ENCODE measurements around the gene ITGAL.
"Not testable (repeated sequence)": the region's sequence is repeated elsewhere in the genome, so short reads cannot be mapped to it uniquely, and the experiment has no call there.

Gene ITGAL

GRCh38 chr16:30493941-30494488, 21.5 kb downstream of the ITGAL start:
- DNase-seq = no peak

GRCh38 chr16:30494709-30495108, 22.2 kb downstream of the ITGAL start:
- no peak for DNase-seq

GRCh38 chr16:30499284-30499683, 26.7 kb downstream of the ITGAL start:
- DNase-seq = no peak

DNA sequence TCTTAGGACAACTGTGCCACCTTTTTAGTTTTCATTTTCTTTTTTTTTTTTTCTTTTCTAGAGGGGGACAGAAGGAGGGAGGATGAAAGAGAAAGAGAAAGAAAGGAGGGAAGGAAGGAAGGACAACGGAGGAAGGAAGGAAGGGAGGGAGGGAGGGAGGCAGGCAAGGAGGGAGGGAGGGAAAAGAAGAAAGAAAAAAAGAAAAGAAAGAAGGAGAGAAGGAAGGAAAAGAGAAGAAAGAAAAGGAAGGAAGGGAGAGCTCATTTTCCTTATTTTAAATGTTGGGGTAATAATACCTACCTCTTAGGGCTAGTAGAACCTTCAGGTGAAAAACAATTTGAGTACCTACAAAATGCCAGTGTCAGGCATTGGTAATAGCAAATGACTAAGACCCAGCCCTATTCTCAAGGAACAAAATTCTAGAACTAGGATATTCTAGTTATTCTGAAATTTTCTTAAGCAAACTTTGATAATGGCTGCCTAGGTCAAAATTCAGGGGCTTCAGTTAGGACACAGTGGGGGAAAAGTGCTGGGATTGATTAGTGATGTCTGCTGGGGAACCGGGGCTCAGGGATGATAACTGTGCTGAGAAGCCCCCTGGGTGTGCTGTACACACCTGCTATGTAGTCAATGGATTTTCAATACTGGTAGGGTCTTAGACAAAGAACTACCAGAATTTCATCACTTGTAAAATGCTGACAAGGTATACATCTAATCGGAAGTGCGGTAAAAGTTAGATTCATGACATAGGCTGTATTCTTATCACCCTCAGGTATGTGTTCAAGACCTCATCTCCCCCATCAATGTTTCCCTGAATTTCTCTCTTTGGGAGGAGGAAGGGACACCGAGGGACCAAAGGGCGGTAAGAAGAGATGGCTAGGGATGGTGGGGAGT, 31.1 kb downstream of the ITGAL start:
- DNase-seq = no peak

DNA sequence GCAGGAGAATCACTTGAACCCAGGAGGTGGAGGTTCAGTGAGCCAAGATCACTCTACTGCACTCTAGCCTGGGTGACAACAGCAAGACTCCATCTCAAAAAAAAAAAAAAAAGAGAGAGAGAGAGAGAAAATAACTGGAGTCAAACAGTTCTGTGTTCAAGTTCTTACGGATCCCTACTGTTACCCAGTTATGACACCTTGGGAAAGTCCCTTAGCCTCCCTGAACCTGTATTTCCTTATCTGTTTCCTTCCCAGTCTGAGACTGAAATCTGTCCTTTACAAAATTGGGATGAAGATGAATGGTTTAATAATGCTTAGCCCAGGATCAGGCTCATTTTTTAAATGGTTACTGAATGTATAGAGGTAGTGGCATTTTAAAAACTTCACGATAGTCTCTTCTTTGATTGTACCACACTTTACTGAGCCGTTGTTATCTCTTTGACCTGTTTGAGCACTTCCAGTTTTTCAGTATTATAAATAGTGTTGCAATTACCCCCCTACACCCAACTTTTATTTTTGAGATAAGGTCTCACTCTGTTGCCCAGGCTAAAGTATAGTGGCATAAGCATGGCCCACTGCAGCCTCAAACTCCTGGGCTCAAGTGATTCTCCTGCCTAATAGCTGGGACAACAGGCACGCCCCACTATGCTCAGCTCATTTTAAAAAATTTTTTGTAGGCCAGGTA, 36.7 kb downstream of the ITGAL start:
- no peak for DNase-seq

DNA sequence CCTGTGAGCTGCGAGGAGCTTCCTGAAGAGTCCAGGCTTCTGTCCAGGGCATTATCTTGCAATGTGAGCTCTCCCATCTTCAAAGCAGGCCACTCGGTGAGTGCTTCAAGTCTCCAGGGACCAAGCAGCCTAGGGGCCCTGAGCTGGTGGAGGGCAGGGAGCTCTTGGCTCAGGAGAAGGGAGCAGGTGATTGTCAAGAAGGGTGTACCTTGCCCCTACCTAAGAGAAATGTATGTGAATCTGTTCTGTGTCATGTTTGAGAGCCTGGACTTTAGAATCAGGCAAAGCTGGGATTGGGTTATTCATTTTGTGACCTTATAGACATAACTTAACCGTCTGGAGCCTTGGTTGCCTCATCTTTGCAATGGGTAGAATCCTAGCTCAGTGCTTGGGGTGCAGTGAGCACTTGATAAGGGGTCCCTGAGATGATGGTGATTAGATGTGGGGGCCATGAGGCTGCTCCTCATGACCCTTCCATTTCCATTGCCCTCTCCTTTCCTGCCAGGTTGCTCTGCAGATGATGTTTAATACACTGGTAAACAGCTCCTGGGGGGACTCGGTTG, 37.9 kb downstream of the ITGAL start:
- no peak for DNase-seq

- DNase-seq = no peak
Measured at GRCh38 chr16:30511509-30511908, 39.0 kb downstream of the ITGAL start.

- no peak for DNase-seq
Measured at GRCh38 chr16:30515275-30515674, 42.7 kb downstream of the ITGAL start.

DNA sequence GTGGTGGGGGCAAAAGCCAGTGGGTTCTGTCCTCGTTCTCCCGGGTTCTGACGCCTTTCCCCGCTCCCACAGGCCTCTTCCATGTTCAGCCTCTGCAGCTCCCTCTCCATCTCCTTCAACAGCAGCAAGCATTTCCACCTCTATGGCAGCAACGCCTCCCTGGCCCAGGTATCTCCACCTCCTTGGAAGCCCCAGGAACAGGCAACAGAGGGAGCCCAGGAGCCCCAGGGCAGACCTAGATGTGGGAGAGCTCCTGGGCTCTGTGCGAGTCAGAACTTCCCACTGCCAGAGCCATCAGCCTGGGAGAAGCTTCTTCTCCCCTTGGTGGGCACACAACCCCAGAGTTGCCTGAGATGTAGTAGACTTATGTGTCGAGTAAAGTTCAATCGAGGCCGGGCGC, 46.0 kb downstream of the ITGAL start:
- no peak for DNase-seq

DNA sequence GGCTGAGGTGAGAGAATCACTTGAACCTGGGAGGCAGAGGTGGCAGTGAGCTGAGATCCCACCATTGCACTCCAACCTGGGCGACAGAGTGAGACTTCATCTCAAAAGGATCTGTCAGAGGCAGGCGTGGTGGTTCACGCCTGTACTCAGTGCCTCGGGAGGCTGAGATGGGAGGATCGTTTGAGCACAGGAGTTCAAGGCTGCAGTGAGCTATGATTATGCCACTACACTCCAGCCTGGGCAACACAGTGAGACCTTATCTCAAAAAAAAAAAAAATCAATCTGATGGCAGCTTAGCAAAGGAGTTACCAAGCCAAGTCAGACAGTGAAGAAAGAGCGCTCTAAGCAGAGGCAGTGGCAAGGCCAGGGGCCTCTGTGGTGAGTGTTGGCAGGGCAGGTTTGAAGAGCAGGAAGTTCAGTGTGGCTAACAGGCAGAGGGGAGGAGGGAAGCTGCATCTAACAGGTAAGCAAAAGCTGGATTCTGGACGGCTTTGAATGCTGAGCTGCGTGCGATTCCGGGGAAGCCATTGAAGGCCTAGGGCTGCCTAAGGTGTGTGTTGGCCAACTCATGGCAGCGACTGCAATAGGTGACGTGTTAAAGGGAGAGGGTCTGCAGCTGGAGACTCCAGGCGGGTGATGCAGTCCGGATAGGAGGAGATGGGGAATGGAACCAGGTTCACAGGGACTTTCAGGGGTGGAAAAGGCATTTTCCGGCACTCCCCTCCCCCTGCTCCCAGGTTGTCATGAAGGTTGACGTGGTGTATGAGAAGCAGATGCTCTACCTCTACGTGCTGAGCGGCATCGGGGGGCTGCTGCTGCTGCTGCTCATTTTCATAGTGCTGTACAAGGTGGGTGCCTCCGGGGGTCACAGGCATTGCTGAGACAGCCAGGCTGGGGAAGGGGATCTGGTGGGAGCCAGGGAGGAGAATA, 46.8 kb downstream of the ITGAL start:
- DNase-seq = no peak

DNA sequence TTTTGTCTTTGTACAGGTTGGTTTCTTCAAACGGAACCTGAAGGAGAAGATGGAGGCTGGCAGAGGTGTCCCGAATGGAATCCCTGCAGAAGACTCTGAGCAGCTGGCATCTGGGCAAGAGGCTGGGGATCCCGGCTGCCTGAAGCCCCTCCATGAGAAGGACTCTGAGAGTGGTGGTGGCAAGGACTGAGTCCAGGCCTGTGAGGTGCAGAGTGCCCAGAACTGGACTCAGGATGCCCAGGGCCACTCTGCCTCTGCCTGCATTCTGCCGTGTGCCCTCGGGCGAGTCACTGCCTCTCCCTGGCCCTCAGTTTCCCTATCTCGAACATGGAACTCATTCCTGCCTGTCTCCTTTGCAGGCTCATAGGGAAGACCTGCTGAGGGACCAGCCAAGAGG, 48.9 kb downstream of the ITGAL start:
- no peak for DNase-seq

DNA sequence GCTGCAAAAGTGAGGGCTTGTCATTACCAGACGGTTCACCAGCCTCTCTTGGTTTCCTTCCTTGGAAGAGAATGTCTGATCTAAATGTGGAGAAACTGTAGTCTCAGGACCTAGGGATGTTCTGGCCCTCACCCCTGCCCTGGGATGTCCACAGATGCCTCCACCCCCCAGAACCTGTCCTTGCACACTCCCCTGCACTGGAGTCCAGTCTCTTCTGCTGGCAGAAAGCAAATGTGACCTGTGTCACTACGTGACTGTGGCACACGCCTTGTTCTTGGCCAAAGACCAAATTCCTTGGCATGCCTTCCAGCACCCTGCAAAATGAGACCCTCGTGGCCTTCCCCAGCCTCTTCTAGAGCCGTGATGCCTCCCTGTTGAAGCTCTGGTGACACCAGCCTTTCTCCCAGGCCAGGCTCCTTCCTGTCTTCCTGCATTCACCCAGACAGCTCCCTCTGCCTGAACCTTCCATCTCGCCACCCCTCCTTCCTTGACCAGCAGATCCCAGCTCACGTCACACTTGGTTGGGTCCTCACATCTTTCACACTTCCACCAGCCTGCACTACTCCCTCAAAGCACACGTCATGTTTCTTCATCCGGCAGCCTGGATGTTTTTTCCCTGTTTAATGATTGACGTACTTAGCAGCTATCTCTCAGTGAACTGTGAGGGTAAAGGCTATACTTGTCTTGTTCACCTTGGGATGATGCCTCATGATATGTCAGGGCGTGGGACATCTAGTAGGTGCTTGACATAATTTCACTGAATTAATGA, 49.5 kb downstream of the ITGAL start:
- no peak for DNase-seq

DNA sequence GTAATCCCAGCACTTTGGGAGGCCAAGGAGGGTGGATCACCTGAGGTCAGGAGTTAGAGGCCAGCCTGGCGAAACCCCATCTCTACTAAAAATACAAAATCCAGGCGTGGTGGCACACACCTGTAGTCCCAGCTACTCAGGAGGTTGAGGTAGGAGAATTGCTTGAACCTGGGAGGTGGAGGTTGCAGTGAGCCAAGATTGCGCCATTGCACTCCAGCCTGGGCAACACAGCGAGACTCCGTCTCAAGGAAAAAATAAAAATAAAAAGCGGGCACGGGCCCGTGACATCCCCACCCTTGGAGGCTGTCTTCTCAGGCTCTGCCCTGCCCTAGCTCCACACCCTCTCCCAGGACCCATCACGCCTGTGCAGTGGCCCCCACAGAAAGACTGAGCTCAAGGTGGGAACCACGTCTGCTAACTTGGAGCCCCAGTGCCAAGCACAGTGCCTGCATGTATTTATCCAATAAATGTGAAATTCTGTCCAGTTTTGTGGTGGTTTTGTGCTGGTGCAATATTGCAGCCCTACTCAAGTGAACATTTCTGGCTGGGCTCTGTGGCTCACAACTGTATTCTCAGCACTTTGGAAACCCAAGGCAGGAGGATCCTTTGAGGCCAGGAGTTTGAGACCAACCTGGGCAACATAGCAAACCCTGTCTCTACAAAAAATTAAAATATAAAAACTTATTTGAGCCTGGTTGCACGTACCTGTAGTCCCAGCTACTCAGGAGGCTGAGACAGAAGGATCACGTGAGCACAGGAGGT, 50.3 kb downstream of the ITGAL start:
- DNase-seq = not testable (repeated sequence)

DNA sequence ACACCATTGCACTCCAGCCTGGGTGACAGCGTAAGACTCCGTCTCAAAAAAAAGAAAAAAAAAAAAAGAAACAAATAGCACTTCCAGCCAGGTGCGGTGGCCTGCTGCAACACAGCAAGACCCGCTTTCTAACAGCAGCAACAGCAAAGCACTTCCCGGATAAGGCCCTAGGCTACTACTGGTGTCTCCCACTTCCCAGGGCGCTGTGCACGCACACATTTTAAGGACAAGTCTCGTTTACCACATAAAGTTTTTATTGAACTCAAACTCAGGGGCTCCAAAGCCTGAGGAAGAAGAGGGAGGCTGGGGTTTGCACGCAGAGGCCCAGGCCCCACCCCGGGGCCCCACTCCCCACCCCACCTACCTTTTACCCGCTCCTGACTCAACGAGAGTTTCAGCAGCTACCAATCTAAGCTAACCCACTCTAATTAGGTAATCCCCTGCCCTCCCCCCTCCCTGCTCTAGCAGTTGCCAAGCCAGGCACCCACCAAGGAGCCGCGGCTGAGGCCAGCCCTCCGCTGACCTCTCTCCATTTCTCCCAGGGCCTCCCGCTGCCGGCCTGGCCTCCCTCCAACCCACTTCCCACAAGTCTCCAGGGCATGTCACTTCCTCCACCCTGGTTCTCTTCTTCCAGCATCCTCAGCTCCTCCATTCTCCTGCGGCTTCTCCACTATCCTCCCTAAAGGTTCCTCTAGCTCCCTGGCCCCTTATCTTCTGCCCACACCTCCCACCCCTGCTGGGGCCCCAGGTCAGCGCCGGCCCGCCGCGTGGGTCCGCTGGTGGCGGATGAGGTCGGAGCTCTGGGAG, 51.4 kb downstream of the ITGAL start:
- DNase-seq = no peak

DNA sequence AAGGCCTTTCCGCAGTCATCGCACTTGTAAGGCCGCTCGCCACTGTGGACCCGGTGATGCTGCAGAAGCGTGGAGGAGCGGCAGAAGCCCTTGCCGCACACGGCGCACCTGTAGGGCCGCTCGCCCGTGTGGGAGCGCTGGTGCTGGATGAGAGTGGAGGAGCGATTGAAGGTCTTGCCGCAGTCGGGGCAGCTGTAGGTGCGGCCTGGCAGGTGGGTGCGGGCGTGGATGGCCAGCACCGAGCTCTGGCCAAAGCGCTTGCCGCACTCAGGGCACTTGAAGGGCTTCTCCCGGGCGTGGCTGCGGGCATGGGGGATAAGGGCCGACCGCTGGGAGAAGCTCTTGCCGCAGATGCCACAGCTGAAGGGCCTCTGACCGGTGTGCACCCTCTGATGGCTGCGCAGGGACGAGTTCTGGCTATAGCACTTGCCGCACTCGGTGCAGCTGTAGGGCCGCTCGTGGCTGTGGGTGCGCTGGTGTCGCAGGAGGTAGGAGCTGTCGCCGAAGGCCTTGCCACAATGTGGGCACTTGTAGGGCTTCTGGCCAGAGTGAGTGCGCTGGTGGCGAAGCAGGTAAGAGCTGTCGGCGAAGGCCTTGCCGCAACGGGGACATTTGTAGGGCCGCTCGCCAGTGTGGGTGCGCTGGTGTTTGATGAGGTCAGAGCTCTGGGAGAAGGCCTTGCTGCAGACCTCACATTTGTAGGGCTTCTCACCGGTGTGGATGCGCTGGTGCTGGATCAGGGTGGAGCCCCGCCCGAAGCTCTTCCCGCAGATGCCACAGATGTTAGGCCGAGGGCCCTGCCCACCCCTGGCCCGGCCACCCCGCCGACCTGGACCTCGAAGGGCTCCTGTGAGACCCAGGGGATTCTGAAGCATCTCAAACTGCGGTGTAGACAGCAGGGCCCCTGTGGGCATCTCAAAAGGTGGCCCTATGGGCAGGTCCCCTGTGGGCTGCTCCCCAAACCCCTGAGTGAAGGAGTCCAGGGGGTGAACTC, 52.3 kb downstream of the ITGAL start:
- no peak for DNase-seq

- DNase-seq = no peak
Measured at GRCh38 chr16:30525844-30526136, 53.2 kb downstream of the ITGAL start.

- no peak for DNase-seq
Measured at GRCh38 chr16:30526137-30526822, 53.7 kb downstream of the ITGAL start, which contains the start of gene ZNF768. Gene ZNF768 (minus strand): TSS chr16:30526566. CDS start chr16:30526413, 153 bp downstream.

Measured in activated CD4-positive, alpha-beta T cell treated with anti-CD3 and anti-CD28 coated beads, Interleukin-2, Interleukin-6, amounts not matched to agents 100 ng/mL and 50 ng/mL, durations not matched to agents 16 hours and 8 hours (primary cell).